Thyroid gland (tissue), 4 donors: ENCODE results near the gene UGDH.

Experiments
- POLR2A ChIP-seq, 2 donors: fragments of 450-650 bp; IDR thresholded peaks; one replicate each; pipeline ENCODE4 v1.6.1; 2017; ENCODE audit warnings: antibody characterized with exemption in 2 of 2, mild to moderate bottlenecking in 2 of 2, moderate library complexity in 1 of 2
- TF ChIP-seq, protein P1 (sequence below), 6 experiments: fragments of 200-600 bp in 3 of 6; fragments of 450-650 bp in 3 of 6; sonication (generic) in 3 of 6; IDR thresholded peaks; one replicate each; pipeline ENCODE4 v1.5.1; 2016 to 2019; ENCODE audit warnings: antibody characterized with exemption in 6 of 6, mild to moderate bottlenecking in 2 of 6, inconsistent platforms in 1 of 6, moderate library complexity in 1 of 6

GRCh38 chr4:39453738-39454137, 73.5 kb downstream of the UGDH start:
- TF ChIP-seq, protein P1, sequence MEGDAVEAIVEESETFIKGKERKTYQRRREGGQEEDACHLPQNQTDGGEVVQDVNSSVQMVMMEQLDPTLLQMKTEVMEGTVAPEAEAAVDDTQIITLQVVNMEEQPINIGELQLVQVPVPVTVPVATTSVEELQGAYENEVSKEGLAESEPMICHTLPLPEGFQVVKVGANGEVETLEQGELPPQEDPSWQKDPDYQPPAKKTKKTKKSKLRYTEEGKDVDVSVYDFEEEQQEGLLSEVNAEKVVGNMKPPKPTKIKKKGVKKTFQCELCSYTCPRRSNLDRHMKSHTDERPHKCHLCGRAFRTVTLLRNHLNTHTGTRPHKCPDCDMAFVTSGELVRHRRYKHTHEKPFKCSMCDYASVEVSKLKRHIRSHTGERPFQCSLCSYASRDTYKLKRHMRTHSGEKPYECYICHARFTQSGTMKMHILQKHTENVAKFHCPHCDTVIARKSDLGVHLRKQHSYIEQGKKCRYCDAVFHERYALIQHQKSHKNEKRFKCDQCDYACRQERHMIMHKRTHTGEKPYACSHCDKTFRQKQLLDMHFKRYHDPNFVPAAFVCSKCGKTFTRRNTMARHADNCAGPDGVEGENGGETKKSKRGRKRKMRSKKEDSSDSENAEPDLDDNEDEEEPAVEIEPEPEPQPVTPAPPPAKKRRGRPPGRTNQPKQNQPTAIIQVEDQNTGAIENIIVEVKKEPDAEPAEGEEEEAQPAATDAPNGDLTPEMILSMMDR (IDR thresholded peaks at IDR 0.05): no peak
- no peak for TF ChIP-seq POLR2A (IDR thresholded peaks at IDR 0.05)
